Fibroblast of peridontal ligament (primary cell): ENCODE data around the gene IRGQ.
"Not testable (repeated sequence)": the region's sequence is repeated elsewhere in the genome, so short reads cannot be mapped to it uniquely, and the experiment has no call there.

Source experiments
- DNase-seq: peaks from one replicate; pipeline ENCODE4 v3.0.0-alpha.2; 2010; ENCODE audit errors: extremely low read depth

IRGQ gene

DNA sequence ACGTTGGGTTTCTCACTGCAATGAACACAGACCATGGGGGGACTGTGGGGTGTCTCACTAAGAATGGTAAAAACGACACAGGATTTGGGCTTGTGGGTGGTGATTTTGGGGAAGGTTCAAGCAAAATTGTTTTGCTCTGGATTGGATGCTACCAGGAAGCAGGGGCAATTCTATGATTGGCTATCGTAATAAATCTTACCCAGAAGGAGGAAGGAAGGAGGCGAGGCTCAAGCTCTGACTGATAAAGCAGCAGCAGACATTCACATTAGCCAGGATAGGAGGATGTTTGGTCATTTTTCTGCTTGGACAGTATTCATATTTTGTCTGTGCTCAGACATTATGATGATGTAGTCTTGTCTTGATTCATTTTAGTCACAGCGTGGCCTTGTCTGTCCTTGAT lies 1.9 kb upstream of the IRGQ start:
- no peak for DNase-seq

DNA sequence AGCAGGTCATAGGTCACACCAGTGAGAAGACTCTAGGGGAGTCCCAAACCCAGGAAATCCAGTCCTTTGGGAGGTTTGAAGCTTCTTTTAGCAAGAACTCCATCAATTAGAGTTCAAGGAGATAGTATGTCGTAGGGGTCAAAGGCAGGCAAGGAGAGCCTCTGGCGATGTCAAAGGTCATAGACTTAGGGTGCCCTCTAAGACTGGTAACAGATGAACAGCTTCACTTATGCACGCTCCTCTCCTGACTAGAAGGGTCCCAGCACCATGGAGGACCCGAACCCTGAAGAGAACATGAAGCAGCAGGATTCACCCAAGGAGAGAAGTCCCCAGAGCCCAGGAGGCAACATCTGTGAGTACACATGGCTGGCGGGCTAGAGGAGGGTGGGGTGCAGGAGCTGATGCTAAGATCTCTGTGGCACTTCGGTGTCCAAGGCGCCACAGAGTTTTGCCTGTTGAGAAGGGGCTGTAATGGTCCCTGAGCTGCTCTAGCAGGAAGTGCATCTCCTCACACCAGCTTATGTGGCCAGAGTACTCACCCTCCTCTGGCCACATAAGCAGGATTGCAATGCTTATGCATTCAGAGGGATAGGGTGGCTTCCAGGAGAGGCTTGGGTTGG lies 1.0 kb upstream of the IRGQ start:
- DNase-seq: no peak

DNA sequence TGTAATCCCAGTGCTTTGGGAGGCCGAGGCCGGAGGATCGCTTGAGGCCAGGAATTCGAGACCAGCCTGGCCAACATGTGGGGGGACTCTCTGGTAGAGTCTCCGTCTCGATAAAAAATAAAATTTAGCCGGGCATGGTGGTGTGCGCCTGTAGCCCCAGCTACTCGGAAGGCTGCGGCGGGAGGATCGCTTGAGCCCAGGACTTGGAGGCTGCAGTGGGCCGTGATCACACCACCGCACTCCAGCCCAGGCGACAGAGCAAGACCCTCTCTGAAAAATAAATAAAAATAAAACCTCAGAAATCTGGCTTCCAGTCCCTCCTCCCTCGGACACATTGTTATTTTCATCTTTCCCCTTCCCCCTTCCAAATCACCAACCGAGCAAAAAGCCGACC lies 332 bp downstream of the IRGQ start:
- DNase-seq: no peak

DNA sequence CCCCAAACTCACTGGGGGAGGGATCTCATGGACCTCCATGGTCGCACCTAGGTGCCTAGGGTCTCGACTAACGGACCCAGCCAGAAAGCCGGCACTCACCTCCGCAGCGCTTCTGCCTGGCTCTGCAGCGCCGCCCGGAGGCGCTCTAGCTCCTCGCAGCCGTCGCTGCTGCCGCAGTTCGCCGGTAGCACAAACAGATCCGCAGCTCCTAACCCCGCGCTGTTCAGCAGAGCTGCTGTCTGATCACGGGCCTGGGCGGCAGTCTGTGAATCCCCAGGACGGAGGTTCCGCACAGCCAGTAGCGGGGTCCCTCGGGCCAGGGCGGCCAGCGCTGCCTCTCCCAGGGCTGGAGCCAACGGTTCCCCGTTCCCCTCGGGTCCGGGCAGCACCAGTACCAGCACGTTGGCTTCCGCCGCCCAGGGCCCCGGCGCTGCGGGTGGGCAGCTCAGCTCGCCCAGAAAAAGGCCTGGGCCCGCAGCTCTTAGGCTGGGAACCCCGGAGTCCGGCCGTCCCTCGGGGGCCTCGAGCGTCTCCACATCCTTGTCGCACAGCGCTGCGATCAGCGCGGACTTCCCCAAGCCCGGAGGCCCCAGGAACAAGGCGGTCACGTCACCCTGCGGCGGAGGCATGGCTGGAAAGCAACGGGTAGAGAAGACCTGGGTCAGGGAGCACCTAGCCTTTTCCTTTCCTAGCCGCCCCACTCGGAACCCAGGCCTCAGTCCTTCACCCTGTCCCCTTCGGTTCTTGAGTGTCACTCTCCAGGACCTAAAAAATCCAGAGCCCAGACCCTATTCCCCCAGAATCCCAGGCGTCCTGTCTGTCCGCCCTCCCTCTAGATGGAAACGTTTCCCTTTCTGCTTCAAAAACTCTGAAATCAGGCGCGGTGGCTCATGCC lies 977 bp downstream of the IRGQ start:
- peak; percentile 50 for DNase-seq

DNA sequence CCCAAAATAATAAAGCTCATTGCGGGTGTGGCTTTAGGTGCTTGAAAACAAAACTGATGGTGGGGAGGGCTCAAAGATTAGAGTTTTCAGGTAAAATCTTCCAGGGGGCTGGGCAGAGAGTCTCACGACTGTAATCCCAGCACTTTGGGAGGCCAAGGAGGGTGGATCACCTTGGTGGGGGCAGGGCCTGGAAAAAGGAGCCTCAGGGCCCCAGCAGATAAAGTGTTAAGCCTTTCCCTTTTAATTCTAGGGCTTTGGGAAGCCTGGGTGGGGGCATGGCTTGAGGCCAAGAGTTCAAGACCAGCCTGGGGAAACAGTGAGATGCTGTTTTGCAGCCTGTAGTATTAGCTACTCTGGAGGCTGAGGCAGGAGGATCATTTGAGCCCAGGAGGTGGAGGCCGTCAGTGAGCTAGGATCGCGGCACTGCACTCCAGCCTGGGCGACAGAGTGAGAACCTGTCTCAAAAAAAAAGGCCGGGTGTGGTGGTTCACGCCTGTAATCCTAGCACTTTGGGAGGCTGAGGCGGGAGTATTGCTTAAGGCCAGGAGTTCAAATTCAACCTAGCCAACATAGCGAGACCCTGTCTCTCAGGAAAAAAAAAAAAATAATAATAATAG lies 1.7 kb downstream of the IRGQ start:
- DNase-seq: no peak

DNA sequence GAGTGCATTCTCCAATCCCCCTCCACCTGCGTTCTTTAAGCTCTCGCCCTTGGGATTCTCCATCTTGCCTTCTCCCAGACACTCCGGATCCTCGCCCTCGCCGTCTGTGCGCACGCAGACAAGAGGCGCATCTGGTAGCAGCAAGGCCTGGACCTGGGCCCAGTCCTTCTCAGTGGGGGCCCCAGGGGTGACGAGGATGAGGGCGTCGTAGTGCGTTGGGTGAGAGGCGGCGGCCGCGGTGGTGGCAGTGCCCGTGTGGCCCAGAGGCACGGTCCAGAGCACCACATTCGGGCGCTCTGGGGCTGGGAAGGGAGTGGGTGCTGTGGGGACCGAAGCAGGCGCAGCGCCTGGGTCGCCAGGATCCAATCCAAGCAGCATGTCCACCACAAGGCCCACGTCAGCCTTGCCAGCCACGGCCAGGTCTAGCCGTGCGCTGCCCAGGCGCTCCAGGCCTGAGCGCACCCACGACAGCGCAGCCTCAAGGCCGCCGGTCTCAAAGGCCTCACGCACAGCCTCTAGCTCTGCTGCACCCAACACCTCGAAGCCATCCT lies 3.1 kb downstream of the IRGQ start:
- no peak for DNase-seq

DNA sequence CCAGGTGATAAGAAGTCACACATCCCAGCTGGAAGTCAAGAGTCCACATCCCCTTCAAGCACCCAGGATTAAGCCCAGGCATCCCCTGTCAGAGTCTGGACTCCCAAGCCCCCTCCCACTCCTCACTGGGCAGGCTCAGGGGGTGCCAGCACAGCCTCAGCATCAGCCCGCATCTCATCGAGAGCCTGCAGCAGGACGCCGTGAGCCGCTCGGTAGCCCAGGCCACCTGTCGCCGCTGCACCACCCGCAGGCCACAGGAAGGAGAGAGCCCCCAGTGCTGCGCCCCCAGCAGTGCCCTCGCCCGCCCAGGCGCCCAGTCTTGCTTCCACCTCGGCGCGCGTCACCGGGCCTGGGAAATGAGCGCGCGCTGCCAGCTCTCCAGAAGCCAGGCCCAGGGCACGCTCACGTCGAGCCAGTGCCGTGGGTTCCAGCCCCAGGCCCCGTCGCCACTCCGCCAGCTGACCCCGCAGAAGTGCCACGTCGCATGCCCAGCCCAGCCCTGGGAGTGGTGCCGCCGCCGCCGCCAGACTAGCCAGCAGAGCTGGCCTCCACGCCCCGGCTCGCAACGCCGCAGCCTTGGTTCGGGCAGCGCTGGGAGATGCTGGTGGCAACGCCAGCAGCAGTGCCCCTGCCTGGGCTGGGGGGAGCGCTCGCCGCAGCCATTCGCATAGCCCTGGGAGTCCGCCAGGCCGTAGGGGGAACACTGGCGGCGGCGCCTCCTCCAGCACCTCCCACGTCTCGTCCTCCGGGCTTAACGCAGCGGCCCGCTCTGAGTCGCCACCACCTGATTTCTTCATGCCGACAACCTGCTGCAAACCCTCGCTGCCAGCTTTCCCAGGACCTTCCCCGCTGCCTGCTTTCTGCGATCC lies 3.8 kb downstream of the IRGQ start:
- no peak for DNase-seq

DNA sequence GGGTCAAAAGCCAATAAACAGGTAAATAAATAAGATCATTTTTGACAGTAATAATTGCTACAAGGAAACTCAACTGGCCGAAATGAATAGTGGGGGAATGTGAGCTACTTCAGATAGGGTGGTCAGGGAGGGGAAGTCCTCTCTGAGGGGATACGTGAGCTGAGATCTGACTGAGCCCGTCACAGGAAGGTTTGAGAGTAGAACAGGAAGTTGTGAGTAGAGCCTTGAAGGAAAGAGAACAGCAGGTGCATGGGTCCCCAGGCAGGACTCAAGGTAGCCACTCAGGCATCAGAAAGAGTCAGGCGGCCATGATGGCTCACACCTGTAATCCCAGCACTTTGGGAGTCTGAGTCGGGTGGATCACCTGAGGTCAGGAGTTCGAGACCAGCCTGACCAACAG lies 6.3 kb downstream of the IRGQ start:
- no peak for DNase-seq

DNA sequence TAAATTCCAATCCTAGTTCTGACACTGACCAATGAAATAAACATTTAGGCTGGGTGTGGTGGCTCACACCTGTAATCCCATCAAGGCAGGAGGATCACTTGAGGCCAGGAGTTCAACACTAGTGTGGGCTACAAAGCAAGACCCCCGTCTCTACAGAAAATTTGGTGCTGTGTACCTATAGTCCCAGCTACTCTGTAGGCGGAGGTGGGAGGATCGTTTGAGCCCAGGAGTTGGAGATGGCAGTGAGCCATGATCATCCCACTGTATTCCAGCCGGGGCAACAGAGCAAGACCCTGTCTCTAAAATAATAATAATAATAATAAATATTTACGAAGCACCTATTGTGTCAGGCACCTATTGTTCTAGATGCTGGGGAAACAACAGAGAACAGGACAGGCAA lies 6.7 kb downstream of the IRGQ start:
- no peak for DNase-seq

DNA sequence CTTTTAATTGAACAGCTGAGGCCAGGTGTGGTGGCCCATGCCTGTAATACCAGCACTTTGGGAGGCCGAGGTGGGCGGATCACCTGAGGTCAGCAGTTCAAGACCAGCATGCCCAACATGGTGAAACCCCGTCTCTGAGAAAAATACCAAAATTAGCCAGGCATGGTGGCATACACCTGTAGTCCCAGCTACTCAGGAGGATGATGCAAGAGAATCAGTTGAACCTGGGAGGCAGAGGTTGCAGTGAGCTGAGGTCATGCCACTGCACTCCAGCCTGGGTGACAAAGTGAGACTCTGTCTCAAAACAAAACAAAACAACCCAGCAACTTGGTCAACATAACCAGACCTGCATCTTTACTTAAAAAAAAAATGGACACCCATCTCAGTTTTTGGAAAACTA lies 8.9 kb downstream of the IRGQ start:
- not testable (repeated sequence) for DNase-seq

DNA sequence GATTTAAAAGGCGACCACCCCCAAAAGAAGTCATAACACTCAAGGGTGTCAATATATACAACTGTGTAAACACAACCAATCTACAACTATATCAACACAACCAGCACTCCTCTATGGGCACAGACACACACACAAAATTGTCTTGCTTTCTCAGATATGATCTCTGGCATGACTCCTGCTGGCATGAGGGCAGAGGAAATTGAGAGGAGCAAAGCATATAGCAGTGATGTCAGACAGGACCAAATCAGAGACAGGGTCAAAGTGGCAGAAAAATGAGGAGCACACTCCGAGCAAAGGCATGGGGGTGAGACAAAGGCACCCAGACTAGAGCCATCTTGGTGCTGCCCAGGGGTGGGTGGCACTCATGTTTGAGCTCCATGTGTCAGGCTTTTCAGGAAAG lies 9.6 kb downstream of the IRGQ start:
- DNase-seq: no peak

DNA sequence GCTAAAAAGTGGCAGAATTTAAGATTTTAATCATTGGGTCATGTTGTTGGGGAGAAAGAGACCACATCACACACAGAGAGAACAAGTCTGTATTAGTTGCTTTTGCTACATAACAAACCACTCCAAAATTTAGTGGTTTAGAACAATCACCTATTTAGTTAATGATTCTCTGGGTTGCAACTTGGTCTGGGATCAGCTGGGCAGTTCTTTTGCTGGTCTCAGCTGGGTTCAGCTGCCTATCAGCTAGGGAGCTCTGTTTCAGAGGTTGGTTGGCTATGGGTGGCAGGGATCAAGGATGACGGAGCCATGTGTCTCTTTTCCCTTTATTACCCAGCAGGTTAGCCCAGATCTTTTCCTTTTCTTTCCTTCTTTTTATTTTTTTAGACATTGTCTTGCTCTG lies 11.4 kb downstream of the IRGQ start:
- DNase-seq: no peak

DNA sequence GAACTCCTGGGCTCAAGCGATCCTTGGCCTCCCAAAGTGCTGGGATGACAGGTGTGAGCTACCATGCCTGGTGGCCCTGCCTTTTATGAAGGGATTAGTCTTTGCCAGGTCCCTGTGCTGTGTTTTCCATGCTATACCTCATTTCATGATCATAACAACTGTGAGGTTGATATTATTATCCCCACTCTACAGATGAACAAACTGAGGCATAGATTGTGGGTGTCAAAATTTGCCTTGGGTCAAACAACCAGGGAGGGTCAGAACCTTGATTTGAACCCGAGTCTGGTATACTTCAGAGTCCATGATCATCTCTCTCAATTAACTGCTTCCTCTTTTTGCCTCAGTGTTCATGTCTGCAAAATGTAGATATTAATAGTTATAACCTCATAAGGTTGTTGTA lies 13.4 kb downstream of the IRGQ start:
- no peak for DNase-seq

DNA sequence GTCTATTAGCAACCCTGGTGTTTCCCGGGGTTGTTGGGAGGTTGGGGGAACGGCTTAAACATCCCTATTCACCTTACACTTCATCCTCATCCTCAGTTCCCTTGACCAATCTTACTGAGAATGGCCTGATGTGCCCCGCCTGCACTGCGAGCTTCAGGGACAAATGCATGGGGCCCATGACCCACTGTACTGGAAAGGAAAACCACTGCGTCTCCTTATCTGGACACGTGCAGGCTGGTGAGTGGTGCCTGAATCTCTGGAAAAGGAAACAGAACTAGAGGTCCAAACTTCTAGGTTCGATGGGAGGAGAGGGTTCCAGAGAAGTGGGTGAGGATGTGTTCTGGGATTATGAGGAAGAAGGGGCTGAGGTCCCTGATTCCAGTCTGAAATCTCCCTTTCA lies 14.5 kb downstream of the IRGQ start:
- DNase-seq: no peak

DNA sequence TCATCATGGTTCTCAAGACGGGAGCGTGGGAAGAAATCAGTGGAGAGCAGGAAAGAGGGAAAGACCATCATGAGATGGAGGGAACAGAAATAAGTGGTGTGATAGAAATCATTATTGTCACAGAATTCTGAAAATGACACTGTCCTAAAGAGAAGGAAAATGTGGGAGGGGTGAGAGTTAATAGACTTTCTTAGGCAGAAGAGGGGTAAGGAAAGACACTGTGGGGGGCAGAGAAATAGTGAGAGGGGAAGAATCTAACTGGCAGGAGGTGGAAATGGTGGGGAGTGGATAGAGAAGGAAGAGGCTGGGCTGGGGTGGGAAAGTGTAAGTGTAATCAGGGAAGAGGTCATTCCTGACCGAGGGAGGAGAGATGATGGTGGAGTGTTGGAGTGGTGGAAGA lies 17.1 kb downstream of the IRGQ start:
- DNase-seq: no peak

DNA sequence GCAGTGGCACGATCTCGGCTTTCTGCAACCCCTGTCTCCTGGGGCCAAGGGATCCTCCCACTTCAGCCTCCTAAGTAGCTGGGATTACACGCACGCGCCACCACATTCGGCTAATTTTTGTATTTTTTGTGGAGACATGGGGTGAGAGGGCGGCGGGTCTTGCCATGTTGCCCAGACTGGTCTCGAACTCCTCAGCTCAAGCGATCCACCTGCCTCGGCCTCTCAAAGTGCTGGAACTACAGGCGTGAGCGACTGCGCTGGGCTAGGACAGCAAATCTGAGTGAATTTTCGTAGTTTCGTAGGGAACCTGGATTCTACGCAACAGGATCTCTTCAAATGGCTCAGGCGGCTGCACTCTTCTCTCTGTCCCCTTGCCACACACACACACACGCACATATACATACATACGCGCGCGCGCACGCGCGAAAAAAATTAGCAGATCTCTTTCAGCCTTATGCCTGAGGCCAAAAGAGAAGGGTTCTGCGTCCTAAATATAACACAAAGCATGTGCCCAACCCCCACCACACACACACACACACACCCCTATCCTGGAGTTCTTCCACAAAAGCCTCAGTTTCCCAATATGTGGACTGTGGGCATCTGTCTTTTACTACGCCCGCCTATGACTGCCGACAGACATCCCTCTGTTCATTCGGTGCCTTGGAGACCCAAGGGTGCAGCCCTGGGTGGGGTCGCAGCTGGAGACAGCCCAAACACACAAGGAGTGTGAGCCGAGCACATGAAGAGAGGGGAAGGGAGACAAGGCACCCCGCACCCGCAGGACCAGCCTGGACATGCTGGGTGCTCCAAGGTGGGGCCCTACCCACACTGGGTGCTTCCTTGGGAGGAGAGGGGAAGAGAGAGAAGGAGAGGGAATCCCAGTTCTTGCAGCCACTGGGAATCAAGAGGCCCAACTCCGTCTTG lies 19.7 kb downstream of the IRGQ start:
- DNase-seq: no peak

DNA sequence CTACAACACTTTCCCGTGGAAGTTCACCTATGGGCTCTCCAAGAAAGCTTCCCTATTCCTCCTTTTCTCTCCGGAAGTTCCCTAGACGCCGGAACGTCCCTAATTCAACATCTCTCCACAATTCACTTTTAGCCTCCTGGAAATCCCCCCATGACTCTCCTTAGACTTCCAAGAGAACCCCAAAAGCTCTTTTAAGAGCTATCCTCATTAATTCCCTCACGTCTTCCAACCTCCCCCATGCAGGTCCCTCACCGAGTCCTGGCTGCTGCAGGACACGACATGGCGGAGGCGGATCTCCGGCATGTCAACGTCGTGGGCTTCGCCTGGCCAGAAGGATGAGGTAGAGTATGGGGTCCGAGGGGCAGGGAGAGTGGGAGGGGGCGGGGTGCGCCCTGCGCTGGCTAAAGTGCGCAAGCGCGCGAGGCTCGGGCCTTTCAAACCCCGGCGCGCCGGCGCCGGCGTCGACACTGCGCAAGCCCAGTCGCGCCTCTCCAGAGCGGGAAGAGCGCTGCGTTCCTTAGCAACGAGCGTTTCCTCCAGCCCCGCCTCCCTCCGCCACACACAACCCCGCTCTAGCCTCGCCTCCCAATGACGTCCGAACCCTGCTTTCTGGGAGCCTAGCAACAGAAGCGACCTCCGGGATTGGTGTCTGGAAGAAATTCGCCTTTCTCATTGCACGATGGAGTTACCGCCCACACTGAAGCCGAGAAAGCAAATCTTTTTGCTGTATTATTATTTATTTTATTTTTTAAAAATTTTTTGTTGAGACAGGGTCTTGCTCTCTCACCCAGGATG lies 20.6 kb downstream of the IRGQ start, which contains the start of the genes PINLYP and XRCC1:
TSS of gene PINLYP (plus strand) at position 646 of the 795 bp plus-strand sequence. CDS start 1,391 bp downstream, outside the sequence.
TSS of gene XRCC1 (minus strand) at position 372 of the 795 bp plus-strand sequence. CDS start at position 303, 69 bp downstream.
- peak; percentile 98 for DNase-seq

DNA sequence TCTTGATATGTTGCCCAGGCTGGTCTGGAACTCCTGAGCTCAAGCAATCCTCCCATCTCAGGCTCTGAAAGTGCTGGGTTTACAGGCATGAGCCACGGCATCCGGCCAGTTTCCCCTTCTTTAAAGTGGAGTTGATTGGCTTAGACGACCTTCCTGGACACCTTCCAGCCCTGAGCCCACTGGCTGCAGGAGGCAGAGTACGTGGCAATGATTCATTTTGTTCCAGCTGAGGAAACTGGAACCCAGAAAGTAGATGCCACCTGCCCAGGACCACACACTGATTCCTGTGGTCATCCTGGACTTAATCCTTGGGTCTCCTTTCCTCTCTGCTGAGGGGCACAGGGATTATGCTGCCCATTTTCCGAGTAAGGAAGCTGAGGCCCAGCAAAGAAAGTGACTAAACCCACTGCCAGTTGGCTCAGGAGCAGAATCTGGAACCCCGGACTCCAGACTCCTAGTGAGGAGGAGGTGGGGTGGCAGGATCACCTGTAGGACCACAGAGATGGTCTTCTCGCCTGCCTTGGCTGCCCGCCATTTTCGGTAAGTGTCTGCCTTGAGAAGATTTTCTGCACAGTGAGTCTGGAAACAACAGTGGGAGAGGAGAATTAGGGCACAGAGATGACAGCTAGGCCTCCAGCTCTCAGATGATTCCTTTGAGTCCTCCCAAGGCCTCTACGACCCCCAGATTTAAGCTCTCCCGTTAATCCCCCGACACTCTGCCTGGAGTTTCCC lies 21.3 kb downstream of the IRGQ start:
- peak; percentile 7 for DNase-seq

DNA sequence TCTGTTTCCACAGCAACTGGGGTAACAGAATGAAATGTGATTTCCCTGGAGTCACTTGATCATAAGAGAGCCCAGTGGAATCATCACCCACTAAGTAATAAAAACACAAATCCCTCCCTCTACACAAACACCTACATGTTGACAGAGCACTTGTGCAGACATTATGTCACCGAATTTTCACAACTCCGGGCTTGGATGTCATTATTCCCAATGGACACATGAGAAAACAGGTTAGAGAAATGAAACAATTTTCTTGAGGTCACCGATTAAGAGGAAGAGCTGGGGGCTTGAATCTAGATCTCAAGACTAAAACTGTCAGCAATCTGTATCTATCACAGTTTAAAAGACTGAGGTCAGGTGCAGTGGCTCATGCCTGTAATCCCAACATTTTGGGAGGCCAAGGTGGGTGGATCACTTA lies 23.8 kb downstream of the IRGQ start:
- no peak for DNase-seq
